Measurements from ENCODE around the gene CCR1. TPM values are rescaled to one million over a fixed set of nuclear protein-coding genes. Genes with fewer than 3 reads are reported as not detected.

The CCR1 gene
- total RNA-seq, 1 experiment from 2014 or later = 0.87 TPM

- CTCF ChIA-PET = no interaction called here
- no peak for TF ChIP-seq CTCF (IDR thresholded peaks at IDR 0.05; ENCODE audit: unreplicated experiment)
- no TSS peak for BruUV-seq (replicated peaks)
- Mint-ChIP-seq H3K27ac (ENCODE audit: unreplicated experiment) (no peak overlapping the region), H3K36me3 (ENCODE audit: insufficient read depth, unreplicated experiment) (no peaks in the 10 kb centered on the region), H3K27me3 (ENCODE audit: unreplicated experiment) (no peaks in the 10 kb centered on the region), H3K4me1 (ENCODE audit: low read depth, unreplicated experiment) (peaks cover under 1% of the 10 kb centered on the region), H3K9me3 (ENCODE audit: low read depth, unreplicated experiment) (peaks cover 14% of the 10 kb centered on the region), H3K4me3 (ENCODE audit: low read depth, unreplicated experiment) (no peak overlapping the region)
- no peak for DNase-seq
- intact Hi-C loops (cut with micrococcal nuclease; ENCODE audit: unreplicated experiment) = no loop called here
These were observed 14.7 kb downstream of the CCR1 start for GRCh38 chr3:46193436-46193835.

GRCh38 chr3:46192939-46193338 is 15.2 kb downstream of the CCR1 start:
- no TSS peak for BruUV-seq (replicated peaks)
- peaks cover 6% of the 10 kb centered on the region for H3K4me1 Mint-ChIP-seq (ENCODE audit: low read depth, unreplicated experiment)
- intact Hi-C loops (cut with micrococcal nuclease; ENCODE audit: unreplicated experiment) = no loop called here
- no peak for TF ChIP-seq CTCF (IDR thresholded peaks at IDR 0.05; ENCODE audit: unreplicated experiment)
- no peak overlapping the region for H3K27ac Mint-ChIP-seq (ENCODE audit: unreplicated experiment)
- peaks cover 14% of the 10 kb centered on the region for H3K9me3 Mint-ChIP-seq (ENCODE audit: low read depth, unreplicated experiment)
- H3K36me3 Mint-ChIP-seq (ENCODE audit: insufficient read depth, unreplicated experiment) = no peaks in the 10 kb centered on the region
- no peak for DNase-seq
- CTCF ChIA-PET = no interaction called here
- H3K4me3 Mint-ChIP-seq (ENCODE audit: low read depth, unreplicated experiment) = no peak overlapping the region
- H3K27me3 Mint-ChIP-seq (ENCODE audit: unreplicated experiment) = no peaks in the 10 kb centered on the region

- no peak overlapping the region for H3K4me3 Mint-ChIP-seq (ENCODE audit: low read depth, unreplicated experiment)
- BruUV-seq (replicated peaks) = no TSS peak
- no peak for DNase-seq
- H3K4me1 Mint-ChIP-seq (ENCODE audit: low read depth, unreplicated experiment) = peaks cover 7% of the 10 kb centered on the region
- TF ChIP-seq CTCF (IDR thresholded peaks at IDR 0.05; ENCODE audit: unreplicated experiment) = no peak
- no peaks in the 10 kb centered on the region for H3K27me3 Mint-ChIP-seq (ENCODE audit: unreplicated experiment)
- CTCF ChIA-PET = interaction anchor here (0.6 kb wide), 1 partner anchor 486 kb away, joined by 4 read pairs; no protein-coding TSS in a partner anchor
- H3K36me3 Mint-ChIP-seq (ENCODE audit: insufficient read depth, unreplicated experiment) = no peaks in the 10 kb centered on the region
- H3K9me3 Mint-ChIP-seq (ENCODE audit: low read depth, unreplicated experiment) = peaks cover 11% of the 10 kb centered on the region
- intact Hi-C loops (cut with micrococcal nuclease; ENCODE audit: unreplicated experiment) = no loop called here
- H3K27ac Mint-ChIP-seq (ENCODE audit: unreplicated experiment) = no peak overlapping the region
These were observed 16.4 kb downstream of the CCR1 start for GRCh38 chr3:46191730-46192129.

GRCh38 chr3:46188708-46189107 is 19.4 kb downstream of the CCR1 start:
- no peaks in the 10 kb centered on the region for H3K36me3 Mint-ChIP-seq (ENCODE audit: insufficient read depth, unreplicated experiment)
- no TSS peak for BruUV-seq (replicated peaks)
- H3K9me3 Mint-ChIP-seq (ENCODE audit: low read depth, unreplicated experiment) = peaks cover 7% of the 10 kb centered on the region
- H3K27me3 Mint-ChIP-seq (ENCODE audit: unreplicated experiment) = no peaks in the 10 kb centered on the region
- CTCF ChIA-PET = no interaction called here
- no peak overlapping the region for H3K4me3 Mint-ChIP-seq (ENCODE audit: low read depth, unreplicated experiment)
- peaks cover 14% of the 10 kb centered on the region for H3K4me1 Mint-ChIP-seq (ENCODE audit: low read depth, unreplicated experiment)
- no peak for TF ChIP-seq CTCF (IDR thresholded peaks at IDR 0.05; ENCODE audit: unreplicated experiment)
- no peak overlapping the region for H3K27ac Mint-ChIP-seq (ENCODE audit: unreplicated experiment)
- intact Hi-C loops (cut with micrococcal nuclease; ENCODE audit: unreplicated experiment) = no loop called here
- no peak for DNase-seq
